Neutrophil (primary cell): Measurements from ENCODE around the gene IL22RA1.

Source experiments
- H3K27ac ChIP-seq: fragments of 200-600 bp; sonication (generic); 2 replicates; pipeline ENCODE4 v1.5.1; 2016; ENCODE audit warnings: mild to moderate bottlenecking, moderate library complexity
- H3K27me3 ChIP-seq: fragments of 200-600 bp; sonication (generic); 2 replicates; pipeline ENCODE4 v1.6.0; 2016; ENCODE audit warnings: mild to moderate bottlenecking
- H3K36me3 ChIP-seq: fragments of 200-600 bp; sonication (generic); 2 replicates; pipeline ENCODE4 v1.5.1; 2017
- H3K4me1 ChIP-seq, 2 experiments: fragments of 200-600 bp in 1 of 2; sonication (generic) in 1 of 2; 1 replicate in 1 of 2; 2 replicates in 1 of 2; pipeline versions ENCODE4 v1.5.1 to v1.6.1; 2013 to 2016; ENCODE audit warnings: low read depth in 1 of 2, low read length in 1 of 2, mild to moderate bottlenecking in 1 of 2, moderate library complexity in 1 of 2; ENCODE audit not compliant: control insufficient read depth in 1 of 2, insufficient read depth in 1 of 2
- H3K4me3 ChIP-seq, 2 experiments: fragments of 200-600 bp in 1 of 2; sonication (generic) in 1 of 2; 1 replicate in 1 of 2; 2 replicates in 1 of 2; pipeline ENCODE4 v1.5.1; 2013 to 2016; ENCODE audit warnings: low read depth in 1 of 2, low read length in 1 of 2, mild to moderate bottlenecking in 1 of 2, moderate library complexity in 1 of 2
- H3K9me3 ChIP-seq: fragments of 200-600 bp; sonication (generic); 2 replicates; pipeline ENCODE4 v1.5.1; 2016
- CTCF ChIP-seq: fragments of 200-600 bp; sonication (generic); IDR thresholded peaks from 2 replicates; pipeline ENCODE4 v1.5.1; 2016; ENCODE audit warnings: antibody characterized with exemption

The IL22RA1 gene

GRCh38 chr1:24162201-24162600 lies 19.3 kb upstream of the IL22RA1 start:
- Histone ChIP-seq H3K36me3 (no peaks in the 10 kb centered on the region), H3K9me3 (no peaks in the 10 kb centered on the region), H3K4me1 (no peaks in the 10 kb centered on the region), H3K4me3 (no peak overlapping the region), H3K27ac (no peak overlapping the region), H3K27me3 (peaks cover 15% of the 10 kb centered on the region)
- no peak for TF ChIP-seq CTCF

- Histone ChIP-seq H3K27ac (no peak overlapping the region), H3K4me3 (no peak overlapping the region), H3K27me3 (peaks cover 13% of the 10 kb centered on the region), H3K36me3 (no peaks in the 10 kb centered on the region), H3K4me1 (no peaks in the 10 kb centered on the region), H3K9me3 (no peaks in the 10 kb centered on the region)
- no peak for TF ChIP-seq CTCF
Measured at GRCh38 chr1:24161270-24161669, 18.3 kb upstream of the IL22RA1 start.

- no peak for TF ChIP-seq CTCF
- Histone ChIP-seq H3K4me3 (no peak overlapping the region), H3K27me3 (peaks cover 6% of the 10 kb centered on the region), H3K27ac (no peak overlapping the region), H3K9me3 (no peaks in the 10 kb centered on the region), H3K36me3 (no peaks in the 10 kb centered on the region), H3K4me1 (no peaks in the 10 kb centered on the region)
Measured at GRCh38 chr1:24159366-24159765, 16.4 kb upstream of the IL22RA1 start.

GRCh38 chr1:24157918-24158481 lies 15.1 kb upstream of the IL22RA1 start:
- Histone ChIP-seq H3K27ac (no peak overlapping the region), H3K36me3 (no peaks in the 10 kb centered on the region), H3K4me1 (no peaks in the 10 kb centered on the region), H3K4me3 (no peak overlapping the region), H3K27me3 (peaks cover 9% of the 10 kb centered on the region), H3K9me3 (no peaks in the 10 kb centered on the region)
- no peak for TF ChIP-seq CTCF

GRCh38 chr1:24156542-24157260 lies 13.8 kb upstream of the IL22RA1 start:
- Histone ChIP-seq H3K27ac (no peak overlapping the region), H3K27me3 (peaks cover 16% of the 10 kb centered on the region), H3K4me1 (no peaks in the 10 kb centered on the region), H3K9me3 (no peaks in the 10 kb centered on the region), H3K36me3 (no peaks in the 10 kb centered on the region), H3K4me3 (no peak overlapping the region)
- no peak for TF ChIP-seq CTCF
